Measurements from ENCODE around the gene RPSA.

Gene RPSA

GRCh38 chr3:39428745-39429201, 22.3 kb downstream of the RPSA start:
- TF ChIP-seq GATA2 (IDR thresholded peaks at IDR 0.05; ENCODE audit: low read depth, low read length) (no peak), GATA3 (IDR thresholded peaks at IDR 0.05; ENCODE audit: low read depth, low read length) (no peak)

GRCh38 chr3:39429466-39429865, 22.9 kb downstream of the RPSA start:
- TF ChIP-seq GATA2 (IDR thresholded peaks at IDR 0.05; ENCODE audit: low read depth, low read length) = no peak
- no peak for TF ChIP-seq GATA3 (IDR thresholded peaks at IDR 0.05; ENCODE audit: low read depth, low read length)

GRCh38 chr3:39432342-39432741, 25.8 kb downstream of the RPSA start:
- no peak for TF ChIP-seq GATA3 (IDR thresholded peaks at IDR 0.05; ENCODE audit: low read depth, low read length)
- no peak for TF ChIP-seq GATA2 (IDR thresholded peaks at IDR 0.05; ENCODE audit: low read depth, low read length)

GRCh38 chr3:39433642-39434041, 27.1 kb downstream of the RPSA start:
- TF ChIP-seq GATA3 (IDR thresholded peaks at IDR 0.05; ENCODE audit: low read depth, low read length) (no peak), GATA2 (IDR thresholded peaks at IDR 0.05; ENCODE audit: low read depth, low read length) (no peak)

GRCh38 chr3:39434574-39434973, 28.1 kb downstream of the RPSA start:
- TF ChIP-seq GATA3 (IDR thresholded peaks at IDR 0.05; ENCODE audit: low read depth, low read length) = no peak
- TF ChIP-seq GATA2 (IDR thresholded peaks at IDR 0.05; ENCODE audit: low read depth, low read length) = no peak

GRCh38 chr3:39435006-39435748, 28.7 kb downstream of the RPSA start:
- TF ChIP-seq GATA2 (IDR thresholded peaks at IDR 0.05; ENCODE audit: low read depth, low read length) (no peak), GATA3 (IDR thresholded peaks at IDR 0.05; ENCODE audit: low read depth, low read length) (no peak)

- no peak for TF ChIP-seq GATA3 (IDR thresholded peaks at IDR 0.05; ENCODE audit: low read depth, low read length)
- TF ChIP-seq GATA2 (IDR thresholded peaks at IDR 0.05; ENCODE audit: low read depth, low read length) = no peak
Observed at GRCh38 chr3:39438880-39439279, 32.4 kb downstream of the RPSA start.

GRCh38 chr3:39440316-39440715, 33.8 kb downstream of the RPSA start:
- TF ChIP-seq GATA3 (IDR thresholded peaks at IDR 0.05; ENCODE audit: low read depth, low read length) (no peak), GATA2 (IDR thresholded peaks at IDR 0.05; ENCODE audit: low read depth, low read length) (no peak)

GRCh38 chr3:39443530-39443929, 37.0 kb downstream of the RPSA start:
- TF ChIP-seq GATA3 (IDR thresholded peaks at IDR 0.05; ENCODE audit: low read depth, low read length) (no peak), GATA2 (IDR thresholded peaks at IDR 0.05; ENCODE audit: low read depth, low read length) (no peak)

GRCh38 chr3:39445927-39446326, 39.4 kb downstream of the RPSA start:
- TF ChIP-seq GATA3 (IDR thresholded peaks at IDR 0.05; ENCODE audit: low read depth, low read length) (no peak), GATA2 (IDR thresholded peaks at IDR 0.05; ENCODE audit: low read depth, low read length) (no peak)

- TF ChIP-seq GATA3 (IDR thresholded peaks at IDR 0.05; ENCODE audit: low read depth, low read length) = no peak
- TF ChIP-seq GATA2 (IDR thresholded peaks at IDR 0.05; ENCODE audit: low read depth, low read length) = no peak
Observed at GRCh38 chr3:39446444-39446843, 39.9 kb downstream of the RPSA start.

- TF ChIP-seq GATA2 (IDR thresholded peaks at IDR 0.05; ENCODE audit: low read depth, low read length) (no peak), GATA3 (IDR thresholded peaks at IDR 0.05; ENCODE audit: low read depth, low read length) (no peak)
Observed at GRCh38 chr3:39447637-39448483, 41.3 kb downstream of the RPSA start.

- no peak for TF ChIP-seq GATA2 (IDR thresholded peaks at IDR 0.05; ENCODE audit: low read depth, low read length)
- TF ChIP-seq GATA3 (IDR thresholded peaks at IDR 0.05; ENCODE audit: low read depth, low read length) = no peak
Observed at GRCh38 chr3:39448506-39449233, 42.1 kb downstream of the RPSA start.

GRCh38 chr3:39449796-39450195, 43.3 kb downstream of the RPSA start:
- TF ChIP-seq GATA3 (IDR thresholded peaks at IDR 0.05; ENCODE audit: low read depth, low read length) (no peak), GATA2 (IDR thresholded peaks at IDR 0.05; ENCODE audit: low read depth, low read length) (no peak)

Data from SH-SY5Y (cell line).